CD1c-positive myeloid dendritic cell (primary cell): ENCODE data around the gene SCN3B.
"Not testable (repeated sequence)": the region's sequence is repeated elsewhere in the genome, so short reads cannot be mapped to it uniquely, and the experiment has no call there.

Source experiments
- DNase-seq: peaks from one replicate; pipeline ENCODE4 v3.0.0-alpha.2; 2016; ENCODE audit errors: extremely low spot score

SCN3B gene, protein sequence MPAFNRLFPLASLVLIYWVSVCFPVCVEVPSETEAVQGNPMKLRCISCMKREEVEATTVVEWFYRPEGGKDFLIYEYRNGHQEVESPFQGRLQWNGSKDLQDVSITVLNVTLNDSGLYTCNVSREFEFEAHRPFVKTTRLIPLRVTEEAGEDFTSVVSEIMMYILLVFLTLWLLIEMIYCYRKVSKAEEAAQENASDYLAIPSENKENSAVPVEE

DNA sequence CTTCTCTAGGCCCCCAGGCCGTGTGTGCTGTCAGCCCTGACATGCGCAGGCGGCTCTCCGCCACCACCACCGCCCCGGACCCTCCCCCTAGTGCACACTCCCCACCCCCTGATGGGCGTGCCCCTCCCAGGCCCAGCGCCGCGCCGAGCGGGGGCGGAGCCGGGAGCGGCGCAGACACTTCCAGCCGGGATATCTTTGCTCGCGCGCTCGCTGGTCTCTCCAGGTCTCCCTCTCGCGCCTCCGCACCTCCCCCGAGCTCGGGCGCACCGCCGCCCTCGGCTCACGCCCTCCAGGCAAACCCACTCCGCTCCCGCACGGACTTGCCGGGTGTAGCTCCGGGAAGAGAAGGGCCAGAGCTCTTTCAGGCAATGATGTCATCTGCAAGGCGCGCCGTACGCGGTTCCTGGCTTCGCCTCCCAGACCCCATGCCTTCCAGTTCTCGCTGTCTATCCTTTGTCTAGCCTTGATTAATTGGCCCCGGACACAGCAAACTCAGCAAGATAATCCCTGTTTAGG, at the start of gene SCN3B:
TSS of gene SCN3B (minus strand) at position 59 of the 516 bp plus-strand sequence. CDS start 823 bp downstream, outside the sequence.
- no peak for DNase-seq

DNA sequence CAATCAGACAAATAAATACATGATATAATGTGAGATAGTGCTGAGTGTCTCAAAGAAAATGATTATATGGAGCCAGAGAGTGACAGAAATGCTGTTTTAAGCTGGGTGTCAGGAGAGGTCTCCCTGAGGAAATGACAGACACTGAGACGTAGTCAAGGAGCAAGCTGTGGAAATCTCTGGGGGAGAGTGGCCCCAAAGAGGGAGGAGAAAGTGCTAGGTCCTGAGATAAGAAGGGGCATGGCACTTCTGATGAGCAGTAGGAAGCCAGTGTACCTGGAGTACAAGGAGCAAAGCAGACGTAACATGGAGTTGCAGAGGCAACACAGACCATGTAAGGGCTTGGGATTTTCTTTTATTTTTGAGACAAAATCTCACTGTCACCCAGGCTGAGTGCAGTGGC, 48.3 kb upstream of the SCN3B start:
- DNase-seq, result no peak

DNA sequence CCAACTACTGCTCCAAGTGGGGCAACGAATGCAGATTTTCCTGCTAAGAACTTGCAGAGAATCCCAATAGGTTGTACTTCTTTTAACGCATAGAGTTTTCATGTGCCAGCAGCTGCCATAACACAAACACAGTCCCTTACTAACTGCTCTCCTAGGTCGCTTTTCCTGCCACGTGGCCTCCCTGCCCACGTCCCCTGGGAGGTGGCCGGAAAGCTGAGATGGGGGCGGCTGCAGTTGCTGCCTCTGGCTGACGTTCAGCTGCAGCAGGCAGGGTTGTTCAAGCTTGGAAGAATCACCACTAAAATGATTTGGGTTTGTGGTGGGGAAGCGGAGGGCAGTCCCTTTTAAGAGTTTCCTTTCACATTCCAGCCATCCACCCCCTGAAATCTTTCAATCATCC, 47.7 kb upstream of the SCN3B start:
- DNase-seq, result no peak

DNA sequence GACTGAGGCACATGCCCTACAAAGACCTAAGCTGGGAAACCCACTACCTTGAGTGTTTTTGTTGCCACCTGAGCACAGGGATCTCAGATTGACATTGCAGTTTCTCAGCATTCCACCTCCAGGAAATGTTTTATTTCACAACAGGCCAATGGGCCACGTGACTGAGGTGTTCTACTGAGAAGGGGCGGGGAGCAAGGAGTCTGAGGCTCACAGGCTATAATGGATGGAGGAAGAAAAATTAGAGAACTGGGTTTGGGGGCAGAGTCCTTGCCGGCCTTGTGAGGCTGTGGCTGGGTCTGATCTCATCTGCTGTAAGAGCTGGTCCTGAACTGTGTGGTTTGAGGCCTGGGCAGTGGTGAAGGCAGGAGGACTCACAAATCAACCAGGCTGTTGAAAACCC, 46.3 kb upstream of the SCN3B start:
- DNase-seq, result no peak

DNA sequence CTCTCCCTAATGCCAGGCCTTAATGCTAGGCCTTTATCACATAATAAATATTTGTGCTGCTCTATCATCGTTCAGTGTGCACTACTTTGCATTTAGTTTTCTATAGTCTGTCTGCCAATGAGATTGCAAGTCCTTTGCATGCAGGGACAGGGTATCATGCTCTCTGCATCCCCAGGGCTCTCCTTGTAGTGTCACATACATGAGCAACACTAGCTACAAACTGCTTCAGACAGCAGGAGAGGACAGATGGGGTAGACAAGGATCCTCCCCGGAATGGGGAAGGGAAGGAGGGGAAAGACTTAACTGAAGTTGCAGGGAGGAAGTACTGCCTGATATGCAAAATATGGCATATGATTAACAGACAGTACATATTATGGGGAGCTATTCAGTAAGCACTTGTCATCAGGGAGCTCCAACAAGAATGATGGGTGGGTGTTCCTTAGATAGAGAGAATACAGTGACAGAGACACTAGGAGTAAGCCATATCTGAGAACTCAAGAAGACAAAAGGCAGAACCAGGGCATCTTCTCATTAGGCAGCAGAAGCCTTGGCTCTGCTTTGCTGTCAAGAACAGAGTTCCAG, 44.2 kb upstream of the SCN3B start:
- no peak for DNase-seq

DNA sequence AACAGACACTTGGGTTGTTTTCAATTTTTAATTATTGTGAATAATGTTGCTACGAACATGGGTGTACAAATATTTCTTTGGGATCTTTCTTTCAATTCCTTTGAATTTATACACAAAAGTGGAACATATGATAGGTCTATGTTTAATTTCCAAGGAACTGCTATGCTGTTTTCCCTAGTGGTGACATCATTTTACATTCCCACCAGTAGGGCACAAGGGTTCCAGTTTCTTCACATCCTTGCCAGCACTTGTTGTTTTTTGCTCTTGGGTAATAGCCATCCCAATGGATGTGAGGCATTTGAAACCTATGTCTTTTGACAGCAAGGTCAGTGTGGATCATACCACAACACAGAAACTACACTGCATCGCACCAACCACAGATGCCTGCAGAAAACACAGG, 41.8 kb upstream of the SCN3B start:
- no peak for DNase-seq

DNA sequence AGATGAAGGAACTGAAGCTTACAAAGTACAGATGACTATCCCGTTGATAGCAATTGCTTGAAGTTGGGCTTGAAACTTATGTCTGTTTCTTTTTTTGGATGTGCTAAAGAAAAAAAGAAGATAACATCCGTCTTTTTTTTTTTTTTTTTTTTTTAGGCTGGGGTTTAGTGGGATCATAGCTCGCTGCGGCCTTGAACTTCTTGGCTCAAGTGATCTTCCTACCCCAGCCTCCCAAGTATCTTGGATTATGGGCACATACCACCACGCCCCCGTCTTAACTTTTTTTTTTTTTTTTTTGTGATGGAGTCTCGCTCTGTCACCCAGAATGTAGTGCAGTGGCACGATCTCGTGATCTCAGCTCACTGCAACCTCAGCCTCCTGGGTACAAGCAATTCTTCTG, 40.8 kb upstream of the SCN3B start:
- no peak for DNase-seq

DNA sequence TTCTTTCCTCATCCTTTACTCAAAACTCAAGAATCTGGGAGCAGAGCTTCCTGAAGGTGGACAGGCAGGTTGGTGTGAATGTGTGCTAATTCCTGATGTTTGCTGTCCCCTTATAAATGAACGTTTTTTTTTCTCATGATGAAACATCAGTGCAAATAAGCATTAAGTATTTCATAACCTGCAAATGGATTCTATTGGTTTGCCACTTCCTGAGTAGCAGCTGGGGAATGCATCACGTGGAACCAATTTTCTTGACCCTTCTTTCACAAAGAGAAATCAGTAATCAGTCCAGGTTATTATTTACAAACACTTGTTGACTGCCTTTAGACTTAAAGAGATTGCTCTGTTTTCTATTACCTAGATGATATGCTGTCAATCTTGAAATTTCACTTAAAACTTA, 40.1 kb upstream of the SCN3B start:
- DNase-seq, result no peak

DNA sequence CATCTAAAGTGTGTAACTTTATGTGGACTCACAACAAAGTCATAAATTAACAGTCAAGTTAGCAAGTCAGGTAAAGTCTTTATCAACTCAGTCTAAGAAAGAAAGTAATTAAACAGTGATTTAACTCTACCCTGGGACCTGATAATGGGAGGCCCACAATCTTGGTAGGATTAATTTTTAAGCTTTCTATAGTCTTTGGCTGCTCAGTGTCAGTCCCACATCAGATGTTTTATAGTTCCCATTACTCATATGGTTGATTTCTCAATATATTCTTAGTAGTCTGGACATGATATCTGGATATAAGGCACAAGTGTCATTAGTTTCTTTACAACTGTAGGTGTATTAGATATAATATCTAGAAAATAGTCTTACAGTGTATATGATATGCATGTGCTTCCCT, 38.5 kb upstream of the SCN3B start:
- DNase-seq, result no peak

DNA sequence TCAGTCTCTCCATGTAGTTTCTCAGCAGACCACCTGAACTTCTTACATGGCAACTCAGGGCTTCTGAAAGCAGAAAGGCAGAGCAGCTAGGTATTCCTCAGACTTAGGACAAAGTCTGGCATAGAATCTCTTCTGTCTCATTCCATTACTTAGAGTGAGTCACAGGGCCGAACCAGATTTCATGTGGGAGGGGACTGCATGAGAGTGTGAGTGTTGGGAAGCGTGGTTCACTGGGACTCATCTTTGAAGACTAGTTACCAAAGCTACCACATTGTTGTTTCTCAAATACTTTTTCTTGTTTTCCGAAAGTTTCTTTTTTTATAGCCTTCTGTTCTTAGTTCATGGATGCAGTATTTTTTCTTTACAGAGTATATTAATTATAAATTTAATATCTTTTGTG, 36.1 kb upstream of the SCN3B start:
- no peak for DNase-seq

DNA sequence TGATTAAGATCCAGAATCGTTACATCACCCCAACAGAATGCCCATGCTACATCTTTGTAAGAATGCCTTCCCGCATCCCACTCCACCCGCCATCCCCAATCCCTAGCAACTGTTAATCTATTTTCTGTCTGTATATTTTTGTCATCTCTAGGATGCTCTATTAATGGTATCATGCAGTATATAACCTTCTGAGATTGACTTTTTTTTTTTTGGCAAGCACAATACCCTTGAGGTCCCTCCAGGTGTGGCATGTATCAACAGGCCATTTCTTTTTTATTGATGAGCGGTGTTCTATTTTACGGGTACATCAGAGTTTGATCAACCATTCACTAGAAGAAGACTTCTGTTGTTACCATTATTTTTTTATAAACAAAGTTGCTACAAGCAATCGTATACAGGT, 30.2 kb upstream of the SCN3B start:
- no peak for DNase-seq

DNA sequence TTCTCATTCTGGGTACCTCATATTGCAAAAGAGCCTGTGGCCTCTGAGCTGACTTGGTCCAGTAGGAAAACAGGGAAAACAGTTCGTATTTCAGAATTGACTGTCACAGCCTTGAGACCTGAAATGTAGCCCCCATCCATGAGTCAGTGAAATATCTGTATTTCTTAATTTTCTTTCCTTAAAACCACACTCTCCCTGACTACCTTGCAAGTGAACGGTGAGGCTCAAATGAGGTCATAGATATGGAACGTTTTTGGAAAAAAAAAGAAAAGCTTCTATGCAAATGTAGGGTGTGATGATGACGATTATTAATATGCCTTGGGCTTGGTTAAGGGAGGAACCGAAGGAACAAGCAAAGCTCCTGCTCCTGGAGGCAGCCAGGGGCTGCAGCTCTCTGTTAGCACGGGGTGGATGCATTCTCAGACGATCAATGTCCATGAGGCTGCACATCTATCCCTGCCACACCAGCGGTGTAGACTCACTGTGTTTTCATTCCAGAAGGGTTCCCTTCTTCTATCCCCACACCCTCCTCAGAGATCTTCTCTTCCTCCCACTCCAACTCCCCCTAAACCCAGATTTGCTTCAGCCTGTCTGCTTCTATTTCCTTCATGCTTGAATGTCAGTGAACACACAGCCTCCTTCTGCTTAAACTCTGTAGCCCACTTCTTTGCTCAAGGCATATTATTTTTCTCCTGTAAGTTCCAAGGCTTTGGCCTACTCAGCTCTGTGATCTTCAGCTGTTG, 29.2 kb upstream of the SCN3B start:
- DNase-seq, result no peak

DNA sequence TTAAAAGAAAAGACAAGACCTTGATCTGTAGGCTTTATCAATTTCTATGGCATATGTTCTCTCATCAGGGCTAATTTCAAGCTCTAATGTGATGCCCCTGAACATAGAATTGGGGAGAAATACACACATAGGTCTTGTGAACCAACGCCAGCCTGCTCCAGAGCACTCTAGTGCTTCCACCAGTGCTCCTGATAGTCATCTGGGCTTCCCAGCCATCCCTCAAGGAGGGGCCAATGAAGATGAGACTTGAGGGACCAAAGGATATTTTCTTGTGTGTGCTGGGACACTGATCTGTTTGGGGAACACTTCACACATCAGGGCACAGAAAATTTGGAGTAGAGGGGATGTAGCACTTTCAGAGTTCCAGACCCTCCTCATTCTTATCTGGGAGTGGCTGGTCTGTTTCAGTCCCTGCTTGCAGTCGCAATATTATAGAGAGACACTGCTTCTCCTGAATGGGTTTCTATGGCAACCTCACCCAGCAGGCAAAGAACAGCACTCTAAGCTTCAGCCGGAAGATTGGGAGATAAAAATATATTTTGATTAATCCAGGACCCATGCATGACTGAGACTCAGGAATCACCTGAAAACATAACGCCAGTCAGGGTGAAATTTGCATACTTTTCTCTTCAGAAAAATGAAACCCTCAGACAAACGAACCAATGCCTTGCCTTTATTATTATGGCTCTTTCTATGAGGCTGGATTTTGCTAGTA, 28.4 kb upstream of the SCN3B start:
- DNase-seq, result no peak

DNA sequence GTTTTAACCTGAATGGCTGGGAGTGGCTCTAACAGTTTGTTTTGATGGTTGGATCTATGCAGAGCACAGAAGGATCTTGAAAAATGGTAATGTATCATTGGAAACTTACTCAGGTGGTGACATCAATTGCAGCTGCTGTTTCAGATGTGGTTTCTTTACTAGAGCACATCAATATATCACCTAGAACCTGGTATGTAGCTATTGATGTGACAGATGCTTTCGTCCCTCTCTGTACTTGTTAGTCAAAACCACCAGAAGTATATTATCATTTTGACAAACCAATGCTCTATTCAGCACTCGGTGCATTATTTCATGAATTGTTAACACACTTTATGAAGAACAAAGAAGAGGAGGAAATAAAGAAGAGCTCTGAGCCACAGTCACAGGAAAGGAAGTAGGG, 26.6 kb upstream of the SCN3B start:
- no peak for DNase-seq

DNA sequence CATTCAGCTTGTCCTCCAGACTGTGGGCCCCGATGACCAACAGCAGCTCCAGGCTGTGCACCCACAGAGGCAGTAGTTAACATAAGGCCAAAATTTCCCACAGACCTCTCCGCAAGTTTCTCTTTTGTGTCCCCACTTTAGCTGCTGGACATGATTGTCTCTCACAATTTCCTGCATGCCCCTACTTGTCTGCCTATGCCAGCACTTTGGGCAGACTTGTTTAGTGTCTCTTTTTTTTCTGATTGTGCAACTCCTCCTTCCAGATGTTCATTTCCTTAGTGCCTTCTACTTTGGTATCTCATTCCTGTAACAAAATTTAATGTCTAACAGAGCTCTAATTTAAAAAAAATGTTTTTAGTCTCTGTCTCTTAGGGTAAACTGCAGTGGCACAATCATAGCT, 23.8 kb upstream of the SCN3B start:
- DNase-seq, result no peak

DNA sequence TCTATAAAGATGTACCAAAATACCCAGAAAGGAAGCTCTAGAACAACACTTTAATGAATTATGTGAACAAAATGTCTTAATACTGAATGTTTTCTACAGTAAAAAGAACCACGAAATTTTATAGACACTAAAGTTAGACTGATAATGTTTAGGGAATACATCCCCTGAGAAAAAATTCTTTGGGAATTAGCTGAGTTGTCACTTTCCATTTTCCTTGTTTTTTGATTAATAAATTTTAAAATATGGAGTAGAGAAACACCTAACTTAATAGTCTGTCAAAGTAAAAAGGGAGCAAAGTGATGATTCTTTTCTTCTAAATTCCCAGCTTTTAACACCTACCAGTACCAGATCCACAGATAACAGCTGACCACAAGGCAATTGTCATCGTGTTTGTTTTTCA, 23.1 kb upstream of the SCN3B start:
- no peak for DNase-seq

DNA sequence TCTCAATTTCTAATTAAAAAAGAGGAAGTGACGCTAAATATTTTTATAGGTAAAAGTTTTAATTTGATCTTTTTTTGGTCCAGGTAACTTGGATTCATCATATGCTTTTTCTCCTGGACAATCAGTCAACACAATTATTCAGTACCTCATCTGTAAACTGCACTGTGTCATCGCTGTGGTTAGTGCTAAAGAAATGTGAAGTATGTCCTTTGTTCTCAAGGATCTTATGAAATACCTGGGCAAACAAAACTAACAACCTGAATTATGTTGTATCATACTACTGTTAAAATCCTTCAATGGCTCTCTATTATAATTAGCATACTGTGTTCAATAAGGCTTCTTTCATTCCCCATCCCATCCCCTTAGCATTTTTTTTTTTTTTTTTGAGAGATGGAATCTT, 19.9 kb upstream of the SCN3B start:
- DNase-seq, result no peak

DNA sequence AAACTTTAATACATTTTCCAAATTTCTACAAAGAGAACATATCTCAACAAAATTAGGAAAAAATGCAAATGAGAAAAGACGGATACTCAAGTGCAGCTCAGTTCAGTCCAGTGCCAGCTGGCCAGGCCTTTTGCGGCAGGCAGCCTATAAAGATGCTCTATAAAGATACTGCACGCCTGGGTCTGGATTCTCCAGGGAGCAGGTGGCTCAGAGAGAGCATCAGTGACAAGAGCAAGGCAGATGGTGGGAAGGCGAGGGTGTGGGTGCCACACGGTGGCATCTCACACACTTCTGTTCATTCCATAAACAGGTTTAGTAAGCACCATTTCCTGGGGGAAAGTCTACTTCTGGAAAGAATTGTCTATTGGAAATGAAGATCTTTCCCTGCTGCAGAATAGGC, 18.1 kb upstream of the SCN3B start:
- DNase-seq, result no peak

DNA sequence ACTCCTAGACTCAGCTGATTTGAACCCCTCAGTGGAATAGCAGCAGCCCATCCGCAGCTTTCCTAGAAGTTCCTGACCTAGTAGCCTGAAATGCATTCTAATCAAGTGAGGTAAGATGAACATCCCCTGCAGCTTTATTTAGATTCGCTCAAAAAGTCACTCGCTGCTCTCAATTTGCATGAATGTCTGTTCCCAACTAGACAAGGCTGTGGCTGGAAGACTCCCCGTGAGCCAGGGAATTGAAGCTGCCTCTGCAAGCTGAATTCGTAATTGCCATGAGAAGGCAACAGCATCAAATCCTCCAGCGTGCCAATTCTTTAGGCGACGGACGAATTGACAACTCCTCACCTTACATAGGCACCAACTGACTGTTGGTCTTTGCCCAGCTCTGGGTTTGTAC, 17.1 kb upstream of the SCN3B start:
- DNase-seq, result no peak

DNA sequence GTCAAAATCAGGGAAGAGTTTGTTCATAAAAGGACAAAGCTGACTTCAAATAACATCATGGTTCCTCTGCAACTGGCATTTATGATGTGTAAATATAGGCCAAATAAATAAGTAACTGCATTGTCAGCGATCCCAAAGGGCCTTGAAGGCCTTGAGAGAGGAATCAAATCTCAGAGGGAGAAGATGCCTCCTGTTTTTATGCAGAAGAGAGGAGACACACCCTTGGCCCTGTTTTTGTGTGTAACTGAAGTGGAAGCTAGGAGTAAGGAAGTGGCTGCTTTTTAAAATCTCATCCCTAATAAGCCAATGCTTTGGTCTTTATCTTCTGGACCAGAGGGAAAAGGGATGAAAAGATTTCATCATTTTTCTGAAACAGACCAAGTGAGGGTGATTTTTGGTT, 15.7 kb upstream of the SCN3B start:
- no peak for DNase-seq

DNA sequence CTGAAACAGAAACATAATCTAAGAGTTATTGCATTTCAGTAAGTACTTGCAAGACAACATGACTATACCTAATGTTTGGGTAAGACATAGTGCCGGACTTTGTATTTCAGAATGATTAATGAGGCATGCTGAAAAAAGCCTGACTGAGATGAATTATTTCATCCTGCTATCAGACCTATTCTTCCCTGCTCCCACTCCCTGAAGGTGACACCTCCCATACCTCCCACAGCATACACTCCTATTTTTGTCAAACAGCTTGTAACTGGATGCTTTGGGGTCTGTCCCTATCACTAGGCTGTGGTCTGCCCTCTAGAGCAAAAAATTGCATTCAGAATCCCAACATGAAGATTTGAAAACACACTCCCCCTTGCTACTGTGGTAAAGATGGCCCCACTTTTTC, 10.9 kb upstream of the SCN3B start:
- DNase-seq, result no peak

DNA sequence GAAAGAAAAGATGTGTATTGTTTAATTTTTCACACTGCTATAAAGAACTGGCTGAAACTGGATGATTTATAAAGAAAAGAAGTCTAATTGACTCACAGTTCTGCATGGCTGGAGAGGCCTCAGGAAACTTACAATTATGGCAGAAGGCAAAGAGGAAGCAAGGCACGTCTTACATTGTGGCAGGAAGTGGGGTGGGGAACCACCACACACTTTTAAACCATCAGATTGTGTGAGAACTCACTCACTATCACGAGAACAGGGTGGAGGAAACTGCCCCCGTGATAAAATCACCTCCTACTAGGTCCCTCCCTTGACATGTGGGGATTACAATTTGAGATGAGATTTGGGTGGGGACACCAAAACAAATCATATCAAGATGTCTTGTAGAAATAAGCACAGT, 5.5 kb upstream of the SCN3B start:
- not testable (repeated sequence) for DNase-seq

DNA sequence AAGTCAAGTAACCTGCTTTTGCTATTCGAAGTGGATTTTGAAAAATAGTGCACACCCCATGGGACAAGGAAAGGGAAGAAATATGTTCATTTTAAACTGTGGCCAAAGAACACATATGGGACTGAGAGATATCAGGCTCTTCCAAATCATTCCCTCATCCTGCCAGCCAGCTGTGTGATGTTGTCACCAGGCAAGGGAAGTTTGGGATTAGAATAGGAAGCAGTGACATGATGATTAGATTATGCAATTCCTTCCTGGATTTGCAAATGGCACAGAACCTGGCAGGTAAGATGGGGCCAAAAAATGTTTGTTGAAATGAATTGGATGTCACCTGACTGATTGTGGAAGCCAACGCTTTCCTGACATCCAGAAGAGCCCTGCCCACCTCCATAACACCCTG, 4.9 kb upstream of the SCN3B start:
- DNase-seq, result no peak
